Fibroblast of skin of abdomen (primary cell): ENCODE results near the gene HENMT1.

Experiments
- DNase-seq: peaks from one replicate; pipeline ENCODE4 v3.0.0-alpha.2; 2013

The HENMT1 gene

DNA sequence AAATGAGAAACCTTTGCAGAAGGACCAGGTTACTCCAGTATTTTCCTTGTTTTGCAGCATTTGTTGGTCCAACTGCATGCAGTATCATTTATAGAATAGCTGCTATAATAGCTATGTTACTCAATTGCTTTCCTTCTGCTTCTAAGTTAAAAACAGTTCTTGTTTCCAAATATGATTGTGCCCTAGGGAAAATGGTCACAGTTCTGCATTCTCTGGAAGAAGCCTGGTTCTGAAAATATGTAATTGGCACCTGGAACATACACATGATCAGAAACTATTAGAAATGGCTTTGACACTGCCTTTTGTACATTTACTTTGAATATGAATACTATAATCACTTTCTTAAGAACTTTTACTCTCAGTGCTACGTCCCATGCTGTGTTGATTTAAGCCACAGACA, 33.6 kb downstream of the HENMT1 start:
- DNase-seq = no peak

DNA sequence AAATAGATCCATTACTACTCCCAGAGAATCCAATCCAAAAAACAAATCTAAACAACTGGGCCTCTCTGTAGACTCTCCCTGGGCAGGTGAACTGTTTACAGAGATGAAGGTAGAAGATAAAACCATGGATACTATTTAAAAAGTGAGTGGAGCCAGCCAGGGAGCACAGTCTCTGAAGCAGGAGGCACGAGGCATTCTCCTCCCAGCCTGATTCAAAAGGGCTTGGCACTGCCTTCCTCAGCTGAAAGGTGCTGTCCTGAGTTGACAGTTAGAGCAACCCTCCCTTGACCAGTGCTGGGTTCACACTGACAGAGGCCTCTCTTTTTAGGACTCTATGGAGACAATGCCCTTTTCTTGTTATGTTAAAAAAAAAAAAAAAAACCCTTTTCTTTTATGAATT, 36.8 kb downstream of the HENMT1 start:
- no peak for DNase-seq

DNA sequence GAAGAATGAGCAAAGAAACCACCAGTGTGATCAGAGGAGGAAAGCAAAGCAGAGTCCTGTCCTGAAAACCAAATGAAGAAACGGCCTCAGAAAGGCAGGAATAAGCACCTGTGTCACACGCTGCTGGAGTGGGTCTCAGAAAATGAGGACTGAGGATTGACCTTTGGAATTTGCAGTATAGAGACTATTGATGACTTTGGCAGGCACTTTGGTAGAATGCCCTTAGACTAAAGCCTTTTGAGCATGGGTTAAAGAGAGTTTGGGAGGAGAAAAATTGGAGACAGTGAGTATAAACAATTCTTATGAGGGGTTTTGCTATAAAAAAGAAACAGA, 43.2 kb downstream of the HENMT1 start:
- DNase-seq = no peak

DNA sequence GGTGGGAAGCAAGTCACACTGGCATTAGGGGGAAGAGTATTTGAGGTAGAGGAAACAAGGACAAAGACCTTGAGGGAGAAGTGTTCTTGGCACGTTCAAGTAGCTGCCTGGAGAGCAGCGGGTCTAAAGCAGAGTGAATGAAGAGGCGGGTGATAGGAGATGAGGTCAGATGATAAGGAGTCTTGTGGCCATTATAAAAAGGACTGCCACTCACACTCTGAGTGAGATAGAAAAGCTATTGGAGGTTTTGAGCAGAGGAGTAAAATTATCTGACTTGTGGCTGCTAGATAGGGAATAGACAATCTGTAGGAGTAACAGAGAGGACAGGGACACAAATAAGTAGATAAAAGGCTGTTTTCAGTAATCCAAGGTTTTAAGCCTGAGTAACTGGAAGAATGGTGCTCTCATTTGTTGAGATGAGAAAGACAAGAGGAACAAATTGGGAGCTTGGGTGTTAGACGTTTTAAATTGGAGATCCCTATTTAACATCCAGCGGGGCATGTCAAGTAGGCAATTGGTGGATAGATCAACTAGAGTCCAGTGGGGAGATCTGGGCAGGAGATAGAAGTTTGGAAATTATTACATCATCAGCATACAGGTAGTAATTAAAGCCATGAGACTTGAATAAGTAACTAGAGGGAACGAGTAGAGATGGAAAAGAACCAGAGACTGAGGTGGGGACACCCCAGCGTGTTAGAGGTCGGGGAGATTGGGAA, 43.7 kb downstream of the HENMT1 start:
- no peak for DNase-seq

DNA sequence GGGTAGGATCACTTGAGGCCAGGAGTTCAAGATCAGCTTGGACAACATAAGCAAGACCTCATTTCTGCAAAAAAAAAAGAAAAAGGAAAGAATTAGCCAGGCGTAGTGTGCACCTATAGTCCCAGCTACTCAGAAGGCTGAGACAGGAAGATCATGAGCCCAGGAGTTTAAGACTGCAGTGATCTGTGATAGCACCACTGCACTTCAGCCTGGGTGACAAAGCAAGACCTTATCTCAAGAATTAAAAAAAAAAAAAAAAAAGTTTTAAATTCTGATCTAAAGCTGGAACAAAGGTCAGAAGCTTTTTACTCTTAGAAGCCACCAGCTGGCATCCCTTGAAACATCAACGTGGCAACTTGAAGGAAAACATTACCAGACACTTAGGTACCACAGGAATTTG, 45.3 kb downstream of the HENMT1 start:
- DNase-seq = no peak

DNA sequence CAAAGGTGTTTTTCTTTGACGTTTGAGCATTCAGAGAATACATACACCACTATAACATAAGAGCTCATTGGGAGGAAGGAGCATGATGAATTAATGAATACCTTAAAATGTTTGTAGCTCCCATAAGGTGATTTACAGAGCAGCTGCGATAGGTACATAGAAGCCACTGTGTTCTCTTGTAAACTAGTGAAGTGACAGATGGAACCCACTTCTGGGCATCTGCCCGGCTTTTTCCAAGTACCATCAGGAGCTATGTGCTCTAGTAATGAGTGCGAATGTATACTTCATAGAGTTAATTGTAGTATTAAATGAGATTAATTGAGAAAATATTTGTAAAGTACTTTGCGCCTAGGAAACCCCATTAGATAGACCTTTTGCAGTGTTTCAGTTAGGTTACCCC, 48.4 kb downstream of the HENMT1 start:
- no peak for DNase-seq

DNA sequence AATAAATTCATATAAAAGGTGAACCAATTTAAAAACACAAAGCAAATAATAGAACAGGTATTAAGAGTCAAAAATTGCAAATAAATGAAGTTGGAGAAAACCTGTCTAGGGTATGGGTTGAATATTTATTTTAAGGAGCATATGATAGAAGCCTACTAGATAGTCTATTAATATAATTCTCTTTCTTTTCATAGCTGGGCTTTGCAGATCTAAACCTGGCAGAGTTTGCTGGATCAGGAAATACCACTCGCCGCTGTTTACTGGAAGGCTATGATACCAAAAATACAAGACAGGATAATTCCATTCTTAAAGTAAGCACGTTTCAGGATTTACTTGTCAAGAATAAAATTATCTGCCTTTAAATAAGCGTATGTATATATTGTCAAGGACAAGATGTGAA, 48.9 kb downstream of the HENMT1 start:
- no peak for DNase-seq

DNA sequence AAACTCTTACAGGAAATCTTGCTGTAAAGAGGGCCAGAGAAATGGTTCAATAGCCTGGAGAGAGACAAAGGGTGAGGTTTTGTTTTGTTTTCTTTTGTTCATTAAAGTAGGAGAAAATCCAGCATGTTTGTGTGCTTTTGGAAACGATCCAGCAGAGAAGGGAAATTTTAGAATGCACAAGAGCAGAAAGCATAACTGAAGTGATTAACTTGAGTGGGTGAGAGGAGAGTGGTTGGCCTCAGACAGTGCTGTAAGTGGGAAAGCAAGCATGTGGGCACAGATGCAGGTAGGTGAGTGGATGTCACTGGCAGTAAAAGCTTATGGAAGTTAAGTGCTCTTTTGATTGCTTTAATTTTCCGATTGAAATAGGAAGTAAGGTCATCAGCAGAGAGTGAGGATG, 50.8 kb downstream of the HENMT1 start:
- no peak for DNase-seq

DNA sequence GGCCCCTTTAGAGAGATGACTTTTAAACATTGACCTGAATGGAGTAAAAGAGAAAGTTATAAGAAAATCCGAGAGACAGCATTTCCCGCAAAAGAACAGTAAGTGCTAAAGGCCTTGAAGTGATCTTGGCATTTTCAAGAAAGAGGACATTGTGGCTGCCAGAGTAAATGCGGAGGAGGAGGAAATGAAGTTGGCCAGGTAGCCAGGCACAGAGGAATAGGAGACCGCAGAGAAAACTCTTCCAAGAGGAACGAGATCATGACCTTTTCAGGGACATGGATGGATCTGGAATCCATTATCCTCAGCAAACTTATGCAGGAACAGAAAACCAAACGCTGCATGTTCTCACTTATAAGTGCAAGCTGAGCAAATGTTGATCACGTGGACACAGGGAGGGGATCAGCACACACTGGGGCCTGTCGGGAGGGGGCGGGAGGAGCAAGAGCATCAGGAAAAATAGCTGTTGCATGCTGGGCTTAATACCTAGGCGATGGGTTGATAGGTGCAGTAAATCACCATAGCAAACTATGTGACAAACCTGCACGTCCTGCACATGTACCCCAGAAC, 51.3 kb downstream of the HENMT1 start:
- peak; percentile 17 for DNase-seq

DNA sequence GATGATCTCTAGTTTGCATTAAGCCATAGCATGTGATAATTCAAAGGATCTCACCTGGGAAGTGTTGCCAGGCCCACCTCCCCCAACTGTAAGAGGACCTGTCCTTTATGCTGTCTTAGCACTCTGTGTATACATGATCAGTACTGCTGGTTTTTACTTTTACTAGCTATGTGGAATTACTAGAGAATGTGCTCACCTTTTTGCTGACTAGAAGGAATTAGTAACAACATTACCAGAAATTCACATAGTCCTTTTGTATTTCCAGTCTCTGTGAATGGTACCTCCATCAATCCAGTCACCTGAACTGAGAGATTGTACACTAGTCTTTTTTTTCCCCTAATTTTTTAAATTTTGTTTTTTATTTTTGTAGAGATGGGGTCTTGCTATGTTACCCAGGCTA, 54.4 kb downstream of the HENMT1 start:
- no peak for DNase-seq

DNA sequence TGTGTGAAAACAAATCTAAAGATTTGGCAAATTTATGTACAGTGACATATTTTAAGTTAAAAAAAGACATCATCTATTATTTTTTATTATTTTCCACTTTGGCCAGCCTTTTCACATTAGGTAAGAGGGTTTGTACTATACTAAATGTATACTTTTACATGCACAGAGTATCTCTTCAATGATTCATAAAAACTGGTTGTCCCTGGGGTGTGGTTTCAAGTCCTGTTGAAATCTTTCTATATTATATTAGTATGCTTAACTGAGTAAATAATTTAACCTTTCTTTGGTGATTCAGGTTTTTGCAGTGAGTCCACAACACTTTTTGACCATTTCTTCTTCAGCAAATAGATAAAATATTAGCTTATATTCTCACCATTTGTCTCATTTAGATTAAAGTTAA, 55.3 kb downstream of the HENMT1 start:
- DNase-seq = no peak

DNA sequence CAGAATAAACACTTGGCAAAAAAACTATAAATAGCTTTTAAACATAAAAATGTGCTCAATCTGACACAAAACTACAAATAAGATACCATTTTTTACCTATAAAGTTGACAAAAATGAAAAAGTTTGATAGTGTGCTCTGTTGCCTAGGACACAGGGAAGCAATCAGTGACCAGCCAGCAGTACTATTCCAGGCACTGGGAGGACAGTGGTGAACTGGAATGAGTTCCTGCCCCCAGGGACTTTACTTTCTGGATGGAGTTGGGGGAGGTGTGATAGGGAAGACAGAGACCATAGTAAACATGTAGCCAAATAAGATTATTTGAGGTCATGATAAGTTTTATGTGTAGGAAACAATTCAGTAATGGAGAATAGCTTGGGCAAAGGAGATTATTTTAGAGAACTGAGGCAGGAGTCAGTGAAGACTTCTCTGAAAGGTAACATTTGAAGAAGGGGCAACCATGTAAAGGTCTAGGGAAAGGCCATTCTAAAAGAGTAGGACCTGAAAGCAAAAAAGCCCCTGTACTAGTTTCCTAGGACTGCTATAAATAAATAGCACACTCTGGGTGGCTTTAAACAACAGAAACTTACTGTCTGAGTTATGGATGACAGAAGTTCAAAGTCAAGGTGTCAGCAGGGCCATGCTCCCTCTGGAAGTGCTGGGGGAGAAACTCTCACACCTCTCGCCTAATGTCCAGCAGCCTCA, 59.0 kb downstream of the HENMT1 start:
- no peak for DNase-seq

DNA sequence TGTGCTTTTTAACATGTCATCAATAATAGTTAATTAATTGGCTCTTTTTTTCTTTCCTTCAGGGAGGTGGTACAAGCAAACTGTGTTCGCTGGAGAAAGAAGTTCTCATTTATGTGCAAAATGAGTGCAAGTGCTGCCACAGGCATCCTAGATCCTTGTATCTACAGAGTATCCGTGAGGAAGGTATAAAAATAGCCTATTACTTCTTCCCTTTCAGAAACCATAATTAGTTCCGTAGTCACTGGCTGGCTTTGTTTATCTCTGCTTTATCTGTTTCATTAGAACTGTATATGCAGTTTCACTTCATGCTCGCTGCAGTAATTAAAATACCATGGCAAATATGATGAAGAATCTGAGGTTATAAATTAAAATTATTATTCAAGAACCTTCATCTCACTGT, 60.4 kb downstream of the HENMT1 start:
- DNase-seq = no peak

DNA sequence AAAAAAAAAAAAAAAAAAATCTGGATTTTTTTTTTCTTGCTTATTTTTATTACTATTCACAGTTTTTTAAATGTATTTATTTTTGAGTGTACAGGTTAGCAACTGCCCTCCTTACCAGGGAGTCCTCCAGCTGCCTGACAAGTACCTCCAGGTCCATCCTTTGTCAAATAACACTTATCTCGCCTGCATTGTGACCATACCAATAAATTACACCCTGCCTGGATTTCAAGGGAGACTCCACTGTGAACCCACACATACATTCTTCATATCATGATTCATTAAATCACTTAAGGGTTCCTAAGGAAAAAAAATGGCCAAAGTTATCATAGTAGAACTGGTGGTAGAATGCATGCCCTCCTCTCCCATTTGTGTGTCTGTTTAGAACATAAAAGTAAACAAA, 62.6 kb downstream of the HENMT1 start:
- DNase-seq = peak; percentile 14
